HUES64 (cell line): Measurements from ENCODE around the gene AKAP1.

Experiments used
- H3K27ac ChIP-seq: 2 replicates; pipeline ENCODE4 v1.7.0; 2013; ENCODE audit warnings: low read depth, low read length, inconsistent platforms
- H3K27me3 ChIP-seq: 2 replicates; pipeline ENCODE4 v1.6.1; 2013; ENCODE audit warnings: mild to moderate bottlenecking, low read length; ENCODE audit not compliant: insufficient read depth
- H3K36me3 ChIP-seq: 2 replicates; pipeline ENCODE4 v1.6.1; 2013; ENCODE audit warnings: mild to moderate bottlenecking, low read length; ENCODE audit not compliant: insufficient read depth
- H3K4me1 ChIP-seq: 2 replicates; pipeline ENCODE4 v1.6.1; 2013; ENCODE audit warnings: mild to moderate bottlenecking, low read length, moderate library complexity; ENCODE audit not compliant: insufficient read depth
- H3K4me3 ChIP-seq: 2 replicates; pipeline ENCODE4 v1.5.1; 2013; ENCODE audit warnings: mild to moderate bottlenecking, low read length, moderate library complexity
- H3K9ac ChIP-seq: 2 replicates; pipeline ENCODE4 v1.6.1; 2013; ENCODE audit warnings: mild to moderate bottlenecking, low read depth, low read length
- H3K9me3 ChIP-seq: 2 replicates; pipeline ENCODE4 v1.6.1; 2013; ENCODE audit warnings: low read depth, low read length; ENCODE audit not compliant: insufficient read depth
- WGBS: fragments of 150-250, 120-280 bp; methylation state at CpG from one replicate; pipeline ENCODE4 v1.1.7; 2013; ENCODE audit warnings: missing lambda C conversion rate; 5-methylcytosine and 5-hydroxymethylcytosine counted together

AKAP1 gene

GRCh38 chr17:57135026-57135788 lies 50.2 kb downstream of the AKAP1 start:
- Histone ChIP-seq H3K9me3 (no peaks in the 10 kb centered on the region), H3K9ac (no peak overlapping the region), H3K36me3 (no peaks in the 10 kb centered on the region), H3K27ac (no peak overlapping the region), H3K4me1 (peaks cover 17% of the 10 kb centered on the region), H3K4me3 (no peak overlapping the region), H3K27me3 (no peaks in the 10 kb centered on the region)
- 95% methylated on average over 13 of the region's 13 CpGs for WGBS

GRCh38 chr17:57135789-57136291 lies 50.8 kb downstream of the AKAP1 start:
- 80% methylated on average over 21 of the region's 21 CpGs for WGBS
- H3K4me3 ChIP-seq, result no peak overlapping the region
- no peaks in the 10 kb centered on the region for H3K36me3 ChIP-seq
- no peaks in the 10 kb centered on the region for H3K27me3 ChIP-seq
- no peak overlapping the region for H3K9ac ChIP-seq
- H3K27ac ChIP-seq, result no peak overlapping the region
- peaks cover 17% of the 10 kb centered on the region for H3K4me1 ChIP-seq
- no peaks in the 10 kb centered on the region for H3K9me3 ChIP-seq

- no peak overlapping the region for H3K4me3 ChIP-seq
- peaks cover 17% of the 10 kb centered on the region for H3K4me1 ChIP-seq
- H3K27me3 ChIP-seq, result no peaks in the 10 kb centered on the region
- no peak overlapping the region for H3K27ac ChIP-seq
- H3K36me3 ChIP-seq, result no peaks in the 10 kb centered on the region
- no peak overlapping the region for H3K9ac ChIP-seq
- no peaks in the 10 kb centered on the region for H3K9me3 ChIP-seq
- WGBS, result 77% methylated on average over 13 of the region's 13 CpGs
Observed at GRCh38 chr17:57136355-57136754, 51.3 kb downstream of the AKAP1 start.

- WGBS, result 83% methylated on average over 17 of the region's 17 CpGs
- Histone ChIP-seq H3K27me3 (no peaks in the 10 kb centered on the region), H3K4me1 (peaks cover 9% of the 10 kb centered on the region)
Observed at GRCh38 chr17:57138030-57138911, 53.2 kb downstream of the AKAP1 start.

GRCh38 chr17:57138956-57139576 lies 54.0 kb downstream of the AKAP1 start:
- WGBS, result 88% methylated on average over 6 of the region's 6 CpGs
- no peak overlapping the region for H3K4me3 ChIP-seq
- H3K27ac ChIP-seq, result no peak overlapping the region
- H3K9ac ChIP-seq, result no peak overlapping the region
- H3K9me3 ChIP-seq, result no peaks in the 10 kb centered on the region
- peaks cover 7% of the 10 kb centered on the region for H3K4me1 ChIP-seq
- no peaks in the 10 kb centered on the region for H3K36me3 ChIP-seq
- H3K27me3 ChIP-seq, result no peaks in the 10 kb centered on the region

More at GRCh38 chr17:57138030-57138911, 53.2 kb downstream of the AKAP1 start:
- no peak overlapping the region for H3K9ac ChIP-seq
- no peak overlapping the region for H3K4me3 ChIP-seq
- H3K9me3 ChIP-seq, result no peaks in the 10 kb centered on the region
- H3K36me3 ChIP-seq, result no peaks in the 10 kb centered on the region
- H3K27ac ChIP-seq, result no peak overlapping the region

GRCh38 chr17:57140316-57140715 lies 55.3 kb downstream of the AKAP1 start:
- Histone ChIP-seq H3K9me3 (no peaks in the 10 kb centered on the region), H3K4me1 (peaks cover 16% of the 10 kb centered on the region), H3K36me3 (no peaks in the 10 kb centered on the region)

GRCh38 chr17:57142925-57143324 lies 57.9 kb downstream of the AKAP1 start:
- Histone ChIP-seq H3K4me3 (no peak overlapping the region), H3K27me3 (no peaks in the 10 kb centered on the region), H3K36me3 (no peaks in the 10 kb centered on the region), H3K4me1 (peaks cover 10% of the 10 kb centered on the region), H3K9me3 (no peaks in the 10 kb centered on the region), H3K27ac (no peak overlapping the region), H3K9ac (no peak overlapping the region)
- WGBS, result 82% methylated on average over 4 of the region's 4 CpGs

More at GRCh38 chr17:57140316-57140715, 55.3 kb downstream of the AKAP1 start:
- no peak overlapping the region for H3K4me3 ChIP-seq
- 93% methylated on average over 7 of the region's 8 CpGs for WGBS
- no peak overlapping the region for H3K9ac ChIP-seq
- H3K27ac ChIP-seq, result no peak overlapping the region
- H3K27me3 ChIP-seq, result no peaks in the 10 kb centered on the region

- H3K27me3 ChIP-seq, result no peaks in the 10 kb centered on the region
- H3K36me3 ChIP-seq, result no peaks in the 10 kb centered on the region
- no peak overlapping the region for H3K4me3 ChIP-seq
- H3K27ac ChIP-seq, result no peak overlapping the region
- no peak overlapping the region for H3K9ac ChIP-seq
- WGBS, result 91% methylated on average over 2 of the region's 2 CpGs
- no peaks in the 10 kb centered on the region for H3K9me3 ChIP-seq
- H3K4me1 ChIP-seq, result peaks cover 10% of the 10 kb centered on the region
Observed at GRCh38 chr17:57143361-57143760, 58.3 kb downstream of the AKAP1 start.

- H3K4me1 ChIP-seq, result peaks cover 10% of the 10 kb centered on the region
- no peak overlapping the region for H3K27ac ChIP-seq
- WGBS, result 90% methylated on average over 5 of the region's 5 CpGs
- H3K27me3 ChIP-seq, result no peaks in the 10 kb centered on the region
- H3K9me3 ChIP-seq, result no peaks in the 10 kb centered on the region
- no peak overlapping the region for H3K9ac ChIP-seq
- H3K36me3 ChIP-seq, result no peaks in the 10 kb centered on the region
- no peak overlapping the region for H3K4me3 ChIP-seq
Observed at GRCh38 chr17:57143919-57144318, 58.9 kb downstream of the AKAP1 start.

- Histone ChIP-seq H3K27me3 (no peaks in the 10 kb centered on the region), H3K36me3 (no peaks in the 10 kb centered on the region), H3K4me3 (no peak overlapping the region), H3K27ac (no peak overlapping the region), H3K9ac (no peak overlapping the region), H3K9me3 (no peaks in the 10 kb centered on the region), H3K4me1 (peaks cover 10% of the 10 kb centered on the region)
- 63% methylated on average over 7 of the region's 7 CpGs for whole genome bisulfite sequencing
Observed at GRCh38 chr17:57144567-57144966, 59.5 kb downstream of the AKAP1 start.

- Histone ChIP-seq H3K27ac (no peak overlapping the region), H3K4me3 (no peak overlapping the region), H3K27me3 (no peaks in the 10 kb centered on the region), H3K9me3 (no peaks in the 10 kb centered on the region), H3K4me1 (peaks cover 10% of the 10 kb centered on the region), H3K9ac (no peak overlapping the region), H3K36me3 (no peaks in the 10 kb centered on the region)
- WGBS, result 90% methylated on average over 5 of the region's 5 CpGs
Observed at GRCh38 chr17:57145347-57145746, 60.3 kb downstream of the AKAP1 start.
